HG02678 (cell line): ENCODE results near the gene BTN1A1.
A peak's percentile ranks its signal among the peaks of the same experiment; 100 is the strongest.
"Not testable (repeated sequence)": the region's sequence is repeated elsewhere in the genome, so short reads cannot be mapped to it uniquely, and the experiment has no call there.

ENCODE experiments used
- ATAC-seq: cut with Tn5 transposase; IDR thresholded peaks from one replicate; pipeline ENCODE4 v1.9.1; 2021; ENCODE audit warnings: mild to moderate bottlenecking, moderate library complexity; ENCODE audit not compliant: unreplicated experiment

The BTN1A1 gene

DNA sequence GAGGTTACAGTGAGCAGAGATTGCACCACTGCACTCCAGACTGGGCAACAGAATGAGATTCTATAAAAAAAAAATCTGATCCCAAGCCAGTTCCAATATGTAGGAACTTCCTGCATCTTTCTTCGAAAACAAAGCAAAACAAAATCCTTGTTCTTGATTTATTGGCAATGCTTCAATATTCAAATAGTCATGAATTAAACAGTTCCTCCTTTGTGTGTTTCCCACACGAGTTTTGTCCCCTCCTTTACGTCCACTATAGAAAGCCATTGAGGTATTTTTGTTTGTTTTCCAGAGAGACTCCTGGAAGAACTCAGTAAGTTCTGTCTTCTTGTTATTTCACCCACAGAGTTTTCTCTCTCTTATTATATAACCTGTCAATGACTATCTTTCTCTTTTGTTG, 7.6 kb downstream of the BTN1A1 start:
- ATAC-seq: no peak

DNA sequence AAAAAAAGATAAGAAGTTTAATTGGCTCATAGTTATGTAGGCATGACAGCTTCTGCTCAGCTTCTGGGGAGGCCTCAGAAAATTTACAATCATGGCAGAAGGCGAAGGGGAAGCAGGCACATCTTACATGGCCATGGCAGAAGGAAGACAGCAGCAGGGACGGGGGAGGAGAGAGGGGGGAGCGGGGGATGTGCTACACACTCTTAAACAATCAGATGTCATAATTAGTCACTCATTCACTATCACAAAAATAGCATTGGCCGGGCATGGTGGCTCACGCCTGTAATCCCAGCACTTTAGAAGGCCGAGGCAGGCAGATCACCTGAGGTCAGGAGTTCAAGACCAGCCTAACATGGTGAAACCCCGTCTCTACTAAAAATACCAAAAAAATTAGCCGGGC, 10.9 kb downstream of the BTN1A1 start:
- ATAC-seq: not testable (repeated sequence)

DNA sequence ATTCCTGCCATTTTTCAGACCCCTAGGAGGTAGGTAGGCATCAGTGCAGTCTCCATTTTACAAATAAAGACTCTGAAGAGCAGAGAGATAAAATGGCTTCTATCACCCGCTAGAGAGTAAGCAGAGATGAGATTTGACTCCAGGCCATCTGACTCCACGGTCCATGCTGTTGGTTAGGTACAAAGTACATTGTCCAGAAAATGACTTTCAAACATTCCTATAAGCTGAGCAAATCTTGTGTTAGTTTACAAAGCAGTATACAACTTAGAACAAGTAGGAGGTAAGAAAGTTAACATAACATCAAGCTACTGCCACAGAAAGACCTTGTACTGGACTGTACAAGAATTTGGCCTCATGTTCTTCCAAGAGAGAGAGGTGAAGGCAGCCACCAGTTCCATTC, 14.9 kb downstream of the BTN1A1 start:
- no peak for ATAC-seq

- ATAC-seq: no peak
Observed at GRCh38 chr6:26516481-26517427, 16.7 kb downstream of the BTN1A1 start.

- no peak for ATAC-seq
Observed at GRCh38 chr6:26519359-26519758, 19.3 kb downstream of the BTN1A1 start.

DNA sequence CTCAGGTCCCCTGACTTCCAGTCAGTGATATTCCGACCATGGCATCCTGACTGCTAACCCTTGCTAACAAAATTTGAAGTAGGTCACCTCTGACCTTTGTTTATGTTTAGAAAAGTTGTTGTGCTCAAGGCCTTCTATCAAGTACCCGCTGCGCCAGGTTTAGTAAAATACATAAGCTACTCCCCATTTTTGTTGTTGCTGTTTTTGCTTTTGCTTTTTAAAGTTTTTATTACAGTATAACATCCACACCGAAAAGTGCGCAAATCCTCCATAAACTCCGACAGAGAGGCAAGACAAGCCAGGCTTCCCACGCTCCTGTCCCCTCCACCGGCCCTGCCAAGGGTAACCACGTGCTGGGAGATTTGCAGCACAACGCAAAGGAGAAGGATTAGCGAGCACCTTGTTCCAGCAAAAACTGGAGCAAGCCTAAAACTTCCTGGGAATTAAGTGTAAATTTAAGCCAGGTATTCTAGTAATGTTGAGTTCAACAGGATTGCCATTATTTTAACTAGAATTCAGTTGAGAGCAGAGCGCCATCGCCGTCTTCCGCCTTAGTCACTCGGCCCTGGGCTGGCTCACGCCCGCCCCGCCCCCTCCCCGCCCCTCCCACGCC, 20.2 kb downstream of the BTN1A1 start:
- peak; percentile 32 for ATAC-seq

DNA sequence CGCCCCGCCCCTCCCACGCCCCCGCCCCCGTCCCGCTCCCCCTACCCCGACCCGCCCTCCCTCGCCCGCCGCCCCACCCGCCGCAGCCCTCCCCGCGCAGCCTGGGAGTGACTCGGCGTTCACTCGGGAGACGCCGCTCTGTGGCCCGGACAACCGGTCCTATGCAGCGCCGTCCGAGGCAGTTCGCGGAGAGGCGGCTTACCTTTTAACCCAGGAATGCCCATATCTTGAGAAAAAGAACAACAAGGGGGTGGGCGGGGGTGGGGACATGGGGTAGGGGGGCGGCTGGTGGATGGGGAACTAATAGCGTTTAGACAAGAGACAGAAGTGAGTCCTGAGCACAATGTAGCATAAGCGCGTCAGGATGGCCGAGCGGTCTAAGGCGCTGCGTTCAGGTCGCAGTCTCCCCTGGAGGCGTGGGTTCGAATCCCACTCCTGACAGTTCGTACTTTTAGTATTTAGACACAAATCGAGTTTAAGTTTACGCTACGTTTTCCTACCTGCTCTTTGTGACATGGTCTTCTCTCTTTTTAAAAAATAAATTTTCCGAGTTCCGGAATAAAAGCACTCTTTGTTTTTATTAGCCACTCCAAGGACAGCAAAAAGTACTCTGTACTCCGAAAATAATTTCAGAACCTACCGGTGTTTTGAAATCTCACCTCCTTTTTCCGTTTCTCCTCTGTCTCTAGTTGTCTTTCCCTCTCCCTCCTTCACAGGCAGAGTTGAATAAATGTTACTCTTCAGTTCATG, 20.9 kb downstream of the BTN1A1 start:
- peak; percentile 49 for ATAC-seq

GRCh38 chr6:26521600-26522391, 21.7 kb downstream of the BTN1A1 start:
- ATAC-seq: peak; percentile 80

DNA sequence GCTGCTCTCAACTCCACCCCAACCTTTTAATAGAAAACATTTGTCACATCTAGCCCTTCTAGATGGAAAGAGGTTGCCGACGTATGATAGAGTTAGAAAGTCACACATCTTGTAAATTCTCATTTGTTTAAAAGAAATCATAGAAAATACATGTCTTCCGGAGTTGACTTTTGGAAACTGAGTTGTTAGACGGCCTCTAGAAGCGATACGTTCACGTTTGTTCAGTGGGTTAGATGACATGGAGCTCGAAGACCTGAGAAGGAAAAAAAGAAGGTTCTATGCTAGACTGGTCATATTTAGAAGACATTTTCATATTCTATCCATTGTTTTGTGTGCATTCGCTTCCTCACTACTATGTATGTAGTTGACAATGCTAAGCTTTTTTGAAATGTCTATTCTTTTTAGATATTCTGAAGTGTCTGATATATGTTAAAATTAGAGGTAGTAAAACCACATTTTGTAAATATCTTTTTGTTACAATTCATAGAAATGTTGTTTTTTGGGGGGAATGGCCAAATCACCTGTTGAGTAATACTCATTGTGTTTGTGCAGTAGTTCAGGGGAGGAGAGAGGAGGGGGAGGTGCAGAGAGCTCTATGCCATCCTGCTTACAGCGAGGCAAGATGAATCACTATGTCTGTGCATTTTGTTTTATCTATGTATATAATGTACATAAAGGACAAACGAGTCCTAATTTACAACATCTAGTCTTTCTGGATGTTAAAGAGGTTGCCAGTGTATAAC, 22.6 kb downstream of the BTN1A1 start:
- not testable (repeated sequence) for ATAC-seq

DNA sequence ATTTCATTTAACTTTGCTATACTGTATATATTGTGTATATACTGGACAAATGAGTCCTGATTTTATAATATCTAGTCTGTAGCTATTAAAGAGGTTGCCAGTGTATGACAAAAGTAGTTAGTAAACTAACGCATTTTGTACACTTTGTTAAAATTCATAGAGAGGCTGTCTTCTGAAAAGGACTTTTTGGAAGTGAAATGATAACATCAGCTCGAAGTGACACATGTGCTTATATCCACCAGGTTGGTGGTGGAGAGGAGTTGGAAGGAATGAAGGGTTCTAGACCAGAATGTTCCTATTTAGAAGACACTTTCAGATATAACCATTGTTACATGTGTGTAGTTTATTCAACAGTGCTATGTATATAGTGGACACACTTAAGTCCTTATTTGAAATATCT, 24.2 kb downstream of the BTN1A1 start:
- ATAC-seq: not testable (repeated sequence)

DNA sequence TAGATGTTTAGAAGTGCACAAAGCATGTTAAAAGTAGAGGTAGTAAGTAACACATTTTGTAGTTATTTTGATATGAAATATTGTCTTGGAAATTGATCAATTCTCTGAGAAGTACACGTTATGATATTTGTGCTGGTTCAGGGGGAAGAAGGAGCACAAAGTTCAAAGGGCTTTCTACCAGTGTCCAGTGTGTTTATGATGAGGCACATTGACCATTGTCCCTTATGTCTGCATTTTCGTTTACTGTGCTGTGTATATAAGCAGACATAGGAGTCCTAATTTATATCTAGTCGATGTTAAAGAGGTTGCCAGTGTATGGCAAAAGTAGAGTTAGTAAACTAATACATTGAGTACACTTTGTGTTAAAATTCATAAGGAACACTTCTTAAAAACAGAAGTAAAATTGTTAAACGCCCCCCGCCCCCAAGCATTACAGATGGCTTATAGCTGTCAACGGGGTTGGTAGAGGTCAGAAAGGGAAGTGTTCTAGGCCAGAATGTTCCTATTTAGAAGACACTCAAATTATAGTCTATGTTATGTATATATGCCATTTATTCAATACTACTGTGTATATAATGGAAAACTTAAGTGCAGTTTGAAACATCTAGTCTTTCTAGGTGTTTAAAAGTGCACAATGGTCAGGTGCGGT, 24.7 kb downstream of the BTN1A1 start:
- no peak for ATAC-seq

- ATAC-seq: no peak
Observed at GRCh38 chr6:26525838-26526237, 25.7 kb downstream of the BTN1A1 start.

DNA sequence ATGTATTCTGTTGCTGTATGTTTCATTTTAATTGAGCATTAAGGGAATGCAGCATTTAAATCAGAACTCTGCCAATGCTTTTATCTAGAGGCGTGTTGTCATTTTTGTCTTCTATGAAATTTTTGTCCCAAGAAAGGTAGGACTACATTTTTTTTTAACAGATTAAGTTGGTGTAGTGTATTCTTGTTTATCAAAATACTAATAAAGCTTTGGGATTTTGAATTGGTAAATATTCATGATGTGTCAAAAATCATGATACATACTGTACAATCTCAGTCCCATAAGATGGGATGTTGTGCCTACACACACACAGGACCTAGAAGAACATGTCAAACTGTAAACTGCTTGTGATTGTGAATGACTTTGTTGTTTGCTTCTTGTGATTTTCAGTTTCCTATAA, 26.8 kb downstream of the BTN1A1 start:
- ATAC-seq: no peak

DNA sequence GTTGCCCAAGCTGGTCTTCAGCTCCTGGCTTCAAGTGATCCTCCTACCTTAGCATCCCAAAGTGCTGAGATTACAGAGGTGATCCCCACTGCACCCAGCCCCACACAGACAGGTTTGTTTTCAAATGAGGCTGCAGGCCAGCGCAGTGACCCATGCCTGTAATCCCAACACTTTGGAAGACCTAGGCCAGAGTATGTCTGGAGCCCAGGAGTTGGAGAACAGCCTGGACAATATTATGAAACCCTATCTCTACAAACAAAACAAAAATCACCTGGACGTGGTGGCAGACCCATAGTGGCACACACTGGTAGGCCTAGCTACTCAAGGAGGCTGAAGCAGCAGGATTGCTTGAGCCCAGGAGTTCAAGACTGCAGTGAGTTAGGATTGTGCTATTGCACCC, 30.1 kb downstream of the BTN1A1 start:
- no peak for ATAC-seq

DNA sequence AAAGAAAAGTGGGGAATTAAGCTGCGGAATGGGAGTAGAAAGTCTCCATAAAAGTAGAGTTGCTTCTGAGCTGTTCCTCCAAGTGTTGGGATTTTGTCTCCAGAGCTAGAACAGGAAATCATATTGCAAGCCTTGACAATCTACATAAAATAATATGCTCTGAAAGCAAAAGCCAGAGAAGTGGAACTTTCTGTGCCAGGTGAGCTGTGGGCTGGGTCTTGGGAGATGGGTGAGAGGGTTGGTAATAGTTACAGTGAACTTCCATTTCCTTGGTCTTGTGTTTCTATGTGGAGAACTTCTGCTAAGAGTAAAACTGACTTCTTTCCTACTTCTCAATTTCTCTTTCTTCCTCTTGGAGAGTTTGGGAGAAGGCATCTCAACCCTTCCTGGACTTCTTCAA, 31.8 kb downstream of the BTN1A1 start:
- no peak for ATAC-seq

GRCh38 chr6:26532699-26533531, 32.8 kb downstream of the BTN1A1 start:
- ATAC-seq: peak; percentile 34

GRCh38 chr6:26533532-26533931, 33.4 kb downstream of the BTN1A1 start:
- ATAC-seq: no peak

DNA sequence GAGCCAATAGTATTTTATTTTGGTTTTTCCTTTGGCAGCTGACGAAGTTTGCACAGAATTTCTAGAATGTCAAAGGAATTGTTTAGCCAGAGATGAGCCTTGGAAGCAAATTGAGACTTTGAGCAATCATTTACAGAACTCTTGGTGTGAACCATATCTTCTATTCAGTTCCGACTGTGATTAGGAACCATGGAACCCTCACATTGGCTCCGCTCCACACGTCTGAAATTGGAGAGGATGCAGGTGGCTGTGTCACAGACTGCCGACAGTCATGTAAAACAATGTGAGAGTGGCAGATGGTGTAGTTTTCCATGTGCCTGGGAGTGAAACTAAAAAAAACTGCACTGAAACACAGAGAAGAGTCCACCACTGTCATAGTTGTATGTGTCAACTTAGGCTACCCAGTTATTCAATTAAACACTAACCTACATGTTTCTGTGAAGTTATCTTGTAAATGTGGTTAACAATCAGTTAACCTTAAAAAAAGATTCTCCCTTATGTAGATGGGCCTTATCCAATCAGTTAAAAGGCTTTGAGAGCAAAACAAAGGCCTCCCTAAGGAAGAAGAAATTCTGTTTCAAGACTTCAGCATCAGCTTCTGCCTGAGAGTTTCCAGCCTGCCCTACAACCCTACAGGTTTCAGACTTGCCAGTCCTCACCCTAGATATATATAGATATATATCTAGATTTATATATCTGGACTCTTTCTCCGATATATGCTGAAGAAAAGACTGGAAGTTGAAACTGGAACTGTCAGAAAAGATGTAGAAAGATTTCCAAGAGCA, 34.8 kb downstream of the BTN1A1 start:
- ATAC-seq: no peak
